ENCODE data around the gene COG6. TPM values are rescaled to one million over a fixed set of nuclear protein-coding genes. Genes with fewer than 3 reads are reported as not detected.

COG6 gene
- total and polyA plus RNA-seq, 4 donors = 4.5 to 10.7 (median 8.0) TPM

GRCh38 chr13:39641645-39642044 lies 13.8 kb upstream of the COG6 start:
- H3K9me3 ChIP-seq (ENCODE audit: control insufficient read depth in 4 of 4, low read length in 3 of 4) = no peaks in the 10 kb centered on the region
- no peaks in the 10 kb centered on the region for H3K36me3 ChIP-seq (ENCODE audit: control insufficient read depth in 4 of 4, insufficient read depth in 3 of 4, low read depth in 1 of 4, low read length in 3 of 4)
- H3K27me3 ChIP-seq (ENCODE audit: control insufficient read depth in 4 of 4, insufficient read depth in 4 of 4, low read length in 3 of 4) = no peaks in the 10 kb centered on the region
- no peaks in the 10 kb centered on the region for H3K4me1 ChIP-seq (ENCODE audit: control insufficient read depth in 4 of 4, insufficient read depth in 4 of 4, low read length in 3 of 4)
- H3K4me3 ChIP-seq (ENCODE audit: low read depth in 1 of 3, low read length in 3 of 3) = no peak overlapping the region
- no peak overlapping the region for H3K27ac ChIP-seq (ENCODE audit: low read depth in 1 of 2, low read length in 2 of 2)
- DNase-seq (ENCODE audit: low spot score) = no peak
- TF ChIP-seq REST (IDR thresholded peaks at IDR 0.05) = no peak
- no peak for TF ChIP-seq HNF4G (IDR thresholded peaks at IDR 0.05)
- TF ChIP-seq EGR1 (IDR thresholded peaks at IDR 0.05; ENCODE audit: low read depth in 2 of 2) = no peak
- 71% methylated on average over 1 of the region's 1 CpG for whole genome bisulfite sequencing
- no peak overlapping the region for H3K9ac ChIP-seq (ENCODE audit: low read depth in 1 of 2, low read length in 2 of 2)

GRCh38 chr13:39646122-39646521 lies 9.3 kb upstream of the COG6 start:
- no peak overlapping the region for H3K4me3 ChIP-seq (ENCODE audit: low read depth in 1 of 3, low read length in 3 of 3)
- H3K27ac ChIP-seq (ENCODE audit: low read depth in 1 of 2, low read length in 2 of 2) = no peak overlapping the region
- H3K9me3 ChIP-seq (ENCODE audit: control insufficient read depth in 4 of 4, low read length in 3 of 4) = no peaks in the 10 kb centered on the region
- 78% methylated on average over 4 of the region's 4 CpGs for WGBS
- no peaks in the 10 kb centered on the region for H3K4me1 ChIP-seq (ENCODE audit: control insufficient read depth in 4 of 4, insufficient read depth in 4 of 4, low read length in 3 of 4)
- H3K27me3 ChIP-seq (ENCODE audit: control insufficient read depth in 4 of 4, insufficient read depth in 4 of 4, low read length in 3 of 4) = no peaks in the 10 kb centered on the region
- DNase-seq (ENCODE audit: low spot score) = no peak
- no peaks in the 10 kb centered on the region for H3K36me3 ChIP-seq (ENCODE audit: control insufficient read depth in 4 of 4, insufficient read depth in 3 of 4, low read depth in 1 of 4, low read length in 3 of 4)
- no peak overlapping the region for H3K9ac ChIP-seq (ENCODE audit: low read depth in 1 of 2, low read length in 2 of 2)
- TF ChIP-seq CTCF (IDR thresholded peaks at IDR 0.05; ENCODE audit: low read depth, low read length, missing input control) (no peak), HNF4G (IDR thresholded peaks at IDR 0.05) (no peak), TAF1 (conservative IDR thresholded peaks at IDR 0.05) (no peak), REST (IDR thresholded peaks at IDR 0.05) (no peak), ATF3 (IDR thresholded peaks at IDR 0.05) (no peak), YY1 (IDR thresholded peaks at IDR 0.05) (no peak), ZBTB33 (IDR thresholded peaks at IDR 0.05) (no peak), RAD21 (IDR thresholded peaks at IDR 0.05) (no peak), RXRA (IDR thresholded peaks at IDR 0.05) (no peak), JUND (IDR thresholded peaks at IDR 0.05) (no peak), GABPA (IDR thresholded peaks at IDR 0.05 in 1 of 2, conservative IDR thresholded peaks at IDR 0.05 in 1 of 2) (no peak), FOXA2 (IDR thresholded peaks at IDR 0.05) (no peak), HNF4A (conservative IDR thresholded peaks at IDR 0.05) (no peak), SP1 (IDR thresholded peaks at IDR 0.05) (no peak), MAX (IDR thresholded peaks at IDR 0.05) (no peak)

Measured in liver (tissue), 9 donors.